ENCODE measurements around the gene PRRC2B.
"Not testable (repeated sequence)": the region's sequence is repeated elsewhere in the genome, so short reads cannot be mapped to it uniquely, and the experiment has no call there.

PRRC2B gene

DNA sequence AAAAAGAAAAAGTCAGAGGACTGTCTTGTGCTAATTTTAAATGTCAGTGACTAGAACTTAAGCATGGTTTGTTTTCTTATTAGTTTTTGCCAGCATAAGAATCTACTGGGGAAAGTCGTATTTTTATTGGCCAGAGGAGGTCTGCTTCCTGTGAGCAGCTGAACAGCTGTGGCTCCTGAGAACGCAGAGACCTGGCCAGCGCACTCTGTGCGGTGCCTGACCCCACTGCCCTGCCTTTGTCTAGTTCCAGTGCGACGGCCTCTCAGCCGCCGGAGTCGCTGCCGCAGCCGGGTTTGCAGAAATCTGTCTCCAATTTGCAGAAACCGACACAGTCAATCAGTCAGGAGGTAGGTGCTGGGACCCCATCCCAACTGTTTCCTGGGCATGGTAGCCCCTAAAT lies 42.5 kb downstream of the PRRC2B start:
- no peak for DNase-seq (ENCODE audit: low read depth)

DNA sequence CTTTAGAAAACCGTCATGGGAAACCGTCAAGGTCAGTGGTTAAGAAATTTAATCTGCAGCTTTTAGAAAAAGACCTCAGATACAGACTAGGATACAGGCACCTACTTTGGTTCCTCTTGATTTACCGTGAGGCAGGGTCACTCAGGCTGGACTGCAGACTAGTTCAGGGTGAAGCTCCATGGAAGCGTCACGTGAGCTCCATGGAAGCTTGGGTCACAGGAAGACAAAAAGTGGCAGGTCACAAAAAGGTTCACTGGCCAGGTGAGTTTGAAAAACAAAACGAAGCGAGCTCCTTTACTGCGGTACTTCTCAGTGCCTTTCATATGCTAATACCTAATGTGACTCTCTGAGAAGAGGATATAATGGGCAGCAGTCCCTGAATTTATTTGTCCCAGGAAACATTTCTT lies 43.0 kb downstream of the PRRC2B start:
- no peak for DNase-seq (ENCODE audit: low read depth)

DNA sequence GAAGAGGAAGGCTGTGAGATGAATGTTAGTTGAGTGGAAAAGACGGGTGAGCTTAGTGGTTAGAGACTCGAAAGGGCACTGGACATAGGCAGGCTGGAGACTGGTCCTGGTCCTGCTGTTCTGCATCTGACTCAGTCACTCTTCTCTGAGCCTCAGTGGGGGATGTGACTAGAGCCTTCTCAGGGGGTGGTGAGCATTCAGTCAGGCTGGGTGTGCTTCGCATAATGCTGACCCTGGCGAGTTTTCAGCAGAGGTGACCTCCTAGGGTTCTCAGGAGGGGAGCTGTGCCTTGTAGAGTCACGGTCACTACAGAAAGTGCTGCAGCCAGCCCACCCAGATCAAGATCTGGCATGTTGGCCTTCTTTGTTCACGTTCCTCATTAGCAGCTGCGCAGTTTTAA lies 44.3 kb downstream of the PRRC2B start:
- DNase-seq (ENCODE audit: low read depth) = no peak

GRCh38 chr9:131439224-131439623 lies 45.3 kb downstream of the PRRC2B start:
- DNase-seq (ENCODE audit: low read depth) = no peak

GRCh38 chr9:131441441-131441840 lies 47.6 kb downstream of the PRRC2B start:
- no peak for DNase-seq (ENCODE audit: low read depth)

DNA sequence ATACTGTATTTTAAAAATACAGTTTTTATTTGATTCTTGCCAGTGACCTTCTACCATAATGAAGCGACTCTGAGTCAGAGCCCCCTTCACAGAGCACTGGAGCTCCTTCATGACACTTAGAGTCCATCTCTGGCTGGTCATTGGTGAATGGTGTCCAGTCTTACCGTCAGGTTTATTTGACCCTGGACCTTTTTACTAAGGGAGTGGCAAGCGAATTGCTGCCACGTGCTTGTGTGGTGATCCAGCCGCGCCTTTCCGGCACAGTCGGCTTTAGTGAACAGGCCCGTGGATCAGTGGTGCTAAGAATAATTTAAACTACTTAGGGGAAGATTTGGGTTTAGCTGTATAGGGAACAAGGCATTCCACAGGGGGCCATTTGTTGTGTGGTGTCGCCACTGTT lies 48.5 kb downstream of the PRRC2B start:
- no peak for DNase-seq (ENCODE audit: low read depth)

GRCh38 chr9:131443648-131444047 lies 49.8 kb downstream of the PRRC2B start:
- DNase-seq (ENCODE audit: low read depth) = no peak

DNA sequence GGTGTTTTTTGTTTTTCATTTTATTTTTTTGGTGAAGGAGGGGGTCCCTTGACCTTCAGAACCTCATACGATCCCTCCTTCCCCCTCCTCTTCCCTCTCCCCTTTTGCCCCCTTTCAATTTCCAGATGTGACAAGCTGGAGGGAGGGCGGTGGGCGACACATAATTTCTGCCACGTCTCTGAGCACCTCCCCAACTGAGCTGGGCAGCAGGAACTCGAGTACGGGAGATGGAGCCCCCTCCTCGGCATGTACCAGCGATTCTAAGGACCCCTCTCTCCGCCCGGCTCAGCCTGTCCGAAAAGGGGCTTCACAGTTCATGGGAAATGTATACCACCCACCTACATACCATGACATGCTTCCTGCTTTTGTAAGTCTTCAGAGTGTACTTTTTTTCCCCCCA lies 52.4 kb downstream of the PRRC2B start:
- DNase-seq (ENCODE audit: low read depth) = no peak

DNA sequence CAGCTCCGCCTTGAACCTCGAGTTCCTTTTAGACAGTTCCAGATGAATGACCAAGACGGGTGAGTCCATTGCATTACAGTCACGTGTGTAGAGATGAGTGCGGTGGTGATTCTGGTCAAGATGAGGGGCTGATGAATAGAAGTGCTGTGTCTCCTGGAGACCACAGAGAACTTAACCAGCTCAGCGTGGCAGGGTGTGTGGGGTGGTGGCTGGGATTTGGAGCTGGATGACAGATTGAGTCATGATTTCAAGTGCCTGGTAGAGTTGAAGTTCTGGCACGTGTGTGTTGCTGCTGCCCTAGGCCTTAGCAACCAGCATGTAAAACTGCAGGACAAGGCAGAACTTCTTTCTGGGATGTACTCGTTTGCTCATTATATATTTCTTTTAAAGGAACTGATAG lies 53.3 kb downstream of the PRRC2B start:
- DNase-seq (ENCODE audit: low read depth) = no peak

GRCh38 chr9:131447600-131447999 lies 53.7 kb downstream of the PRRC2B start:
- no peak for DNase-seq (ENCODE audit: low read depth)

- DNase-seq (ENCODE audit: low read depth) = no peak
Measured at GRCh38 chr9:131448818-131449217, 54.9 kb downstream of the PRRC2B start.

GRCh38 chr9:131449276-131449675 lies 55.4 kb downstream of the PRRC2B start:
- DNase-seq (ENCODE audit: low read depth) = no peak

DNA sequence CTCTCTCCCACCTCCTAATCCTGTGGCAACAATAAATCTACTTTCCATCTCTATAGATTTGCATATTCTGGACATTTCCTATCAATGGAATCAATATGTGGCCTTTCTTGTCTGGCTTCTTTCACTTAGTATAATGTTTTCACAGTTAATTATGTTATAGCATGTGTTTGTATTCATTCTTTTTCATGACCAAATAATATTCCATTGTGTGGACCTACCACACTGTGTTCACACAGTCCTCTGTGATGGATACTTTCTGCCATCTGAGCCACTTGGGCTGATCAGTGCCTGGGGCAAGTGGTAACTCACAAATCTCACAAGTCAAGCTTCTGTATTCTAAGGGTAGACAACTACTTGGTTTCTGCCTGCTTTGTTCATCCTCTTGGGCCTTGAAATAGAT lies 60.1 kb downstream of the PRRC2B start:
- DNase-seq (ENCODE audit: low read depth) = no peak

DNA sequence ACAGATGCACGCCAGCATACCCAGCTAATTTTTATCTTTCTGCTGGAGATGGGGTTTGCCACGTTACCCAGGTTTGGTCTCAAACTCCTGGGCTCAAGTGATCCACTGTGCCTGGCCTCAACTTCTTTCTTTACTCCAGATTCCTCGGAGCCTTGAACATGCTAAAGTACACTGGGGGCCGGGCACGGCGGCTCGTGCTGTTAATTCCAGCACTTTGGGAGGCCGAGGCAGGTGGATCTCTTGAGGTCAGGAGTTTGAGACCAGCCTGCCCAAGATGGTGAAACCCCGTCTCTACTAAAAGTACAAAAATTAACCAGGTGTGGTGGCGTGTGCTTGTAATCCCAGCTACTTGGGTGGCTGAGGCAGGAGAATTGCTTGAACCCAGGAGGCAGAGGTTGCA lies 61.8 kb downstream of the PRRC2B start:
- DNase-seq (ENCODE audit: low read depth) = not testable (repeated sequence)

DNA sequence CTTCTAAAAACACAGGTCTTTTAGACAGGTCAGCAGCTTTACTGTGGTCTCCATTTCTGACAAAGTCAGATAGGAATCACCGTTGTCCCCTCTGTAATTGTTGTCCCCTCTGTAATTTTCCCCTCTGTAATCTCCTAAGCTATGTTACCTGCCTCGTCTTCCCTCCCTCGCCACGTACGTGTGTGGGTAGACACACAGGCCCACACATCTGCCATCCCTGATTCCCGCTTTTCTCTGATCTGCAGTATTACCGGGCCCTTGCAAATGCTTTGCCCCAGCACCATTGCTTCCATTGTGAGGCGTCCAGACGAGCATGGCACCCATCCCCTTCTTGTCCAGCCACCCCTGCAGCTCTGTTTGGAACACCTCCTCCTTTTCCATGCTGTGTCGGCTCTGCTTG lies 63.9 kb downstream of the PRRC2B start:
- no peak for DNase-seq (ENCODE audit: low read depth)

- DNase-seq (ENCODE audit: low read depth) = no peak
Measured at GRCh38 chr9:131459056-131459455, 65.2 kb downstream of the PRRC2B start.

- no peak for DNase-seq (ENCODE audit: low read depth)
Measured at GRCh38 chr9:131461166-131461565, 67.3 kb downstream of the PRRC2B start.

DNA sequence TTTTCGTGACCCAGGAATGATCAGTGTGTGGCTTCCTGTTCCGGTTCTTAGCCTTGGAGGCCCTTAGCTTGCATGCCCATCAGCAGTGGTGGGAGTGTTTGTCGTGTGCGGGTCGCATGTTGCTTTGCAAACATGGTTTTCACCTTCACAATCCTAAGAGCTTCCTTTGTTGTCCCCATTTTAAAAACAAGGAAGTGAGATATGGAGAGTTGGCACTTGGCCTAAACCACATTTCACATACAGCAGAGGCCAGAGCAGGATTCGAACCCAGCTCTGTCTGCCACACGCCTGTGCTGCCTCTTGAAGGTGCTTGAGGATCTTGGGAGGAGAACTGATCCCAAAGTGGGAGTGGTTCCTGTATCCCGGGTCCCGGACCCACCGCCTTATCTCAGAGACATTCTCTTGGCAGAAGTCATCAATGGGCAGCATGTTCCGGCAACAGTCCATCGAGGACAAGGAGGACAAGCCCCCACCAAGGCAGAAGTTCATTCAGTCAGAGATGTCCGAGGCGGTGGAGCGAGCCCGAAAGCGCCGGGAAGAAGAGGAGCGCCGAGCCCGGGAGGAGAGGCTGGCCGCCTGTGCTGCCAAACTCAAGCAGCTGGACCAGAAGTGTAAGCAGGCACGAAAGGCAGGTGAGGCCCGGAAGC lies 70.6 kb downstream of the PRRC2B start:
- no peak for DNase-seq (ENCODE audit: low read depth)

DNA sequence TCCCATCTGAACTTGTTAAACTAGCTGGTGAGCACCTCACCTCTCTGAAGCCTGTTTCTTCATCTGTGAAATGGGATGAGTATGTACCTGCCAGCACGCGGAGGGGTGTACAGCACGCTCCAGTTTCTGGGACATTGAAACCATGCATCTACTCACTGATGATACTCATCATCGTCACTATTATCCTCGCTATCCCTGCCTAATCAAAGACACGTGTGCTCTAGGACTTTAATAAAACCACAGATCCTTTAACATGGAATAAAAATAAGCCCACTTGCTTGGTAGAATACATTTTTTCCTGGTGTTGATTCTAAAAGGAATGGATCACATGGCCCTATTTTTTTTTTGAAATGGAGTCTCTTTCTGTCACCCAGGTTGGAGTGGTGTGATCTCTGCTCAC lies 71.5 kb downstream of the PRRC2B start:
- no peak for DNase-seq (ENCODE audit: low read depth)

GRCh38 chr9:131467214-131467935 lies 73.5 kb downstream of the PRRC2B start:
- no peak for DNase-seq (ENCODE audit: low read depth)

GRCh38 chr9:131468031-131468430 lies 74.1 kb downstream of the PRRC2B start:
- DNase-seq (ENCODE audit: low read depth) = no peak

GRCh38 chr9:131469356-131469755 lies 75.5 kb downstream of the PRRC2B start:
- no peak for DNase-seq (ENCODE audit: low read depth)

DNA sequence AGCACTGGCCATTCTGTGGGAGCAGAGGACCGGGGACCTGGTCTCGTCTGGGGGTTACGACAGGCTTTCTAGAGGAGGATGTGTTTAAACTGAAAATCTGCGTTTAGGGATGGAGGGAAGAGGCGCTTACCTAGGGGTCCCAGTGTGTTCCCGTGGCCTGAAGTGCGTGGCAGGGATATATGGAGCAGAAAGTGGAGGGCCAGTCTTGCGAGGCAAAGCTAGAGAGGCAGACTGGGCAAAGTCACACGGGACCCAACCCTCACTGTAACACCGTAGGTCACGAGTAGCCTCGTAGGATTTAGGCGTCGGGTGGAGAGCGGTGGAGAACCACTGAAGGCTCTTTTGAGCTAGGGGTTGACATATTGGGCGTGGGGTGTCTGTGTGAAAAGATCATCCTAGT lies 76.1 kb downstream of the PRRC2B start:
- DNase-seq (ENCODE audit: low read depth) = no peak

- DNase-seq (ENCODE audit: low read depth) = no peak
Measured at GRCh38 chr9:131470581-131470991, 76.7 kb downstream of the PRRC2B start.
